ENCODE data around the gene TMEM184C. TPM values are rescaled to one million over a fixed set of nuclear protein-coding genes. Genes with fewer than 3 reads are reported as not detected.

Gene TMEM184C
- 10 to 100 TPM; 14.7 to 73.3 (median 51.3) TPM for total RNA-seq

DNA sequence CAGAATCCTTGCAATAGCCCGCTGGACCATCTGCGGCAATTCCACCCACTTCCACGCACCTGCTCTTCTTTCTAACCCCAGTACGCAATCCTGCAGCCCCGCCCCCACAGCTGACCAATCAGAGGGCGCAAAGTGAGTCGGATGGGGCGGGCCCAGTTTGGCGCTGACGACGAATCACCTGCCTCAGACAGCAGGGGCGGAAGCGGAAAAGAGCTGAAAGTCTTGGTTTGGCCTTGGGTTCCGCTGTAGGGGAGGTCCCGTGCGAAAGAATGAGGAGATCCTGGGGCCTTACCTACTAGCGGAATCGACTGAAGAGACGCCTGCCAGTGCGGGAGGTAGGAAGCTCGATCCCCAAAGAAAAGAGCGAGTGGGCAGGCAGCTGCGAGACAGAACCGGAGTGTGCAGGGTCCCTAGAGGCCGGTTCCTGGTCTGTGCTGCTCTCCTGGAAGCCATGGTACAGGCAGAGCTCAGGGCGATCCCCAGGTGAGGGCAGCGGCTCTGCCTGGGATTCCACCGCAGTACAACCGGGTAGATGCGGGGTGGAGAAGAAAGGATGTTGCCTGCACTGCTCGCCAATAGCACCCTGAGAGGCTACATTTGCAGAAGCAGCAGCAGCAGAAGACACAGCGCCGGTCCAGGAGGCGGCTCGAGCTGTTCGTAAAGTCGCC lies at the start of gene TMEM184C:
Gene TMEM184C, plus strand, starts transcription at position 225 of the 668 bp plus-strand sequence. CDS start 560 bp downstream, outside the sequence.
- intact Hi-C loops (cut with DNase I; ENCODE audit: low total_unique reads): no loop called here
- H3K4me1 ChIP-seq: no peaks in the 10 kb centered on the region
- peak; percentile 48 to 63 for TF ChIP-seq POLR2A (IDR thresholded peaks at IDR 0.05)
- TF ChIP-seq CTCF (IDR thresholded peaks at IDR 0.05): no peak

DNA sequence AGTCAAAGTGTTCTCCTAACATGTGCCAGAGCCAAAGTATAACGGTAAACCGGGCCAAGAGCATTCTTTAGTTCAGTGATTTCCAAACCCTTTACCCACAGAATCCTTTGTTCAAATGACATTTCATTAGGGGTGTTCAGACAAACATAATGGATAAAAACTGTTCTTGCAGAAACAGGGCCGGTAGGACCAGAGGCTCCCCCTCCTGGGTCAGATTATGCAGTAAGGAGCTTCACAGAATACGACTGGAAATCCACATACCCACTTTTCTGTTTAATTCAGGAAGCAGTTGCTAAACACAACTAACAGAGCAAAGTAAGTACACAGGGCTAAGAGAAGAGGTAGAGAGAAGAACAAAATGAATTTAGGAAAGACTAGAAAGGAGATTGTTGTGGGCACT lies 46.6 kb upstream of the TMEM184C start:
- Histone ChIP-seq H3K4me1 (no peaks in the 10 kb centered on the region), H3K27ac (peak overlapping the region; percentile 29 to 30), H3K27me3 (no peaks in the 10 kb centered on the region), H3K36me3 (no peaks in the 10 kb centered on the region), H3K9me3 (no peaks in the 10 kb centered on the region), H3K4me3 (no peak overlapping the region)
- peak in 2 of 4 experiments; percentile 17 to 27 for TF ChIP-seq CTCF (IDR thresholded peaks at IDR 0.05)
- TF ChIP-seq POLR2A (IDR thresholded peaks at IDR 0.05): no peak
- DNase-seq: no peak
- intact Hi-C loops (cut with DNase I; ENCODE audit: low total_unique reads): no loop called here

More for the DNA sequence above, at the start of gene TMEM184C:
- no peaks in the 10 kb centered on the region for H3K36me3 ChIP-seq
- H3K27ac ChIP-seq: peak within 1 kb of the TSS; percentile 59 to 79
- H3K27me3 ChIP-seq: no peaks in the 10 kb centered on the region
- H3K9me3 ChIP-seq: no peaks in the 10 kb centered on the region
- peak within 1 kb of the TSS; percentile 80 to 85 for H3K4me3 ChIP-seq
- DNase-seq: peak; percentile 97

DNA sequence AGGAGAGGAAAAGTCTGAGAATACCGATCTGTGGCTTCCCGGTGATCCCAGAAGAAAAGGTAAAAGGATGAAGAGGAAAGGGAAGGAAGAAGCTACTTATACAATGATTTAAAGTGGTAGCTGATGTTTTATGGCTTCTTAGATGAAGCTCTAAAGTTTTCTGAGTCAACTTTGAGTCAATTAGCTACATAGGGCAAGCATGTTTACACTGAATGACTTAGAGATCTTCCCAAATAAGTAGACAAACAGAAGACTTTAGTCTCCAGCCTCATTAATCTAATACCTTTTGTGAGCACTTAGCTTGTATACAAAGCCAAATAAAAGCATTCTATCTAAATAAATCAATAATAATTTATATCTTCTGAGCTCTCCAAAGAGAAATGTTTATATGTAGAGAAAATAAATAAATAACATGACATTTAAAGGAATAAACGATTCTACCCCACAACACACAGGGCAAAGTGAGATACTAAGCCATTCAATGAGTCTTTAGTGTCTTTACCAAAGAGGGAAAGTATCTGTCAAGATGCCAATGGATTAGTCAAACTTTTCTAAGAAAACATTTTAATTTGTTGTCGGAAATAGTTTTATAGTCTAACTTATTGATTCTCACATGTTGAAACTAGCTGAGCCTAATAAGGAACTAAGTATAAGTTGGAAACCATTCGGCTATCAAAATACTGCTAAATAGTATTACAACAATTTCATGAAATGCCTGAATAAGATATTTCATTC lies 46.0 kb upstream of the TMEM184C start:
- TF ChIP-seq POLR2A (IDR thresholded peaks at IDR 0.05) (no peak), CTCF (IDR thresholded peaks at IDR 0.05) (no peak)
- H3K9me3 ChIP-seq: no peaks in the 10 kb centered on the region
- DNase-seq: no peak
- H3K27me3 ChIP-seq: no peaks in the 10 kb centered on the region
- H3K27ac ChIP-seq: peak overlapping the region; percentile 29 to 30
- no peak overlapping the region for H3K4me3 ChIP-seq
- no peaks in the 10 kb centered on the region for H3K36me3 ChIP-seq
- no peaks in the 10 kb centered on the region for H3K4me1 ChIP-seq
- intact Hi-C loops (cut with DNase I; ENCODE audit: low total_unique reads): no loop called here

- H3K4me3 ChIP-seq: no peak overlapping the region
- intact Hi-C loops (cut with DNase I; ENCODE audit: low total_unique reads): no loop called here
- no peaks in the 10 kb centered on the region for H3K36me3 ChIP-seq
- H3K9me3 ChIP-seq: no peaks in the 10 kb centered on the region
- no peaks in the 10 kb centered on the region for H3K27me3 ChIP-seq
- H3K4me1 ChIP-seq: no peaks in the 10 kb centered on the region
- no peak for DNase-seq
- no peak overlapping the region for H3K27ac ChIP-seq
- TF ChIP-seq POLR2A (IDR thresholded peaks at IDR 0.05): no peak
- TF ChIP-seq CTCF (IDR thresholded peaks at IDR 0.05): no peak
Observed at GRCh38 chr4:147576084-147576483, 41.1 kb upstream of the TMEM184C start.

DNA sequence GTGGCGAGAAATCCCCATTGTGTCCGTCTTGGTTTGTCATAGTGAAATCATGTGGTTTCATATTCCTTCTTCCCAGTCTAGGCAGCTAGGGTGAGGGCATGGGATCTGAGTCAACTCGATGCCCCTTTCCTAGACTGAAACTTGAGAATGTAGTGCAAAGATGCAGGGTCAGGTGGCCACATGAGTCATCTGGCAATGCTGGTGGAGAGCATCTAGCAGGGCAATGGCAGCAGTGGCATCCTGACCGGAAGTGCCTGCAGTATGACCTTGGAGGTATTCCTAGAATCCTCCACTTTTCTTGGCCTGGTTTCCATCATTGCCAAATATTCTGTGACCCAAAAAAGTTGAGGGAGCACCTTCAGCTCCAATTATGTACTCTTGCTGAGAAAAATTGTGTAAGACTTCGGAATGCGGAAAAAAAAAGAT lies 39.1 kb upstream of the TMEM184C start:
- Histone ChIP-seq H3K4me1 (no peaks in the 10 kb centered on the region), H3K4me3 (no peak overlapping the region)
- DNase-seq: peak; percentile 20 to 34

More for the DNA sequence above, 39.1 kb upstream of the TMEM184C start:
- no peaks in the 10 kb centered on the region for H3K36me3 ChIP-seq
- H3K27ac ChIP-seq: no peak overlapping the region
- TF ChIP-seq CTCF (IDR thresholded peaks at IDR 0.05) (no peak), POLR2A (IDR thresholded peaks at IDR 0.05) (no peak)
- H3K27me3 ChIP-seq: no peaks in the 10 kb centered on the region
- intact Hi-C loops (cut with DNase I; ENCODE audit: low total_unique reads): no loop called here
- H3K9me3 ChIP-seq: no peaks in the 10 kb centered on the region
